Fibroblast of lung (primary cell): ENCODE data around the gene CRB1. TPM values are rescaled to one million over a fixed set of nuclear protein-coding genes. Genes with fewer than 3 reads are reported as not detected.

Experiments used
- DNase-seq, 2 donors: peaks; one replicate each; pipeline versions ENCODE4 v3.0.0 to v3.0.0-alpha.2; 2010; ENCODE audit warnings: low read depth in 2 of 2
- H2AFZ ChIP-seq: 2 replicates; pipeline ENCODE4 v1.5.1; 2012; ENCODE audit warnings: low read length, control low read depth, inconsistent platforms
- H3K27ac ChIP-seq: 2 replicates; pipeline ENCODE4 v1.5.1; 2011; ENCODE audit warnings: low read length, control low read depth; ENCODE audit not compliant: insufficient read depth
- H3K27me3 ChIP-seq: 2 replicates; pipeline ENCODE4 v1.5.1; 2011; ENCODE audit warnings: mild to moderate bottlenecking, low read length; ENCODE audit not compliant: control insufficient read depth, insufficient read depth
- H3K36me3 ChIP-seq: 2 replicates; pipeline ENCODE4 v1.5.1; 2011; ENCODE audit warnings: low read length; ENCODE audit not compliant: control insufficient read depth, insufficient read depth
- H3K4me1 ChIP-seq: 2 replicates; pipeline ENCODE4 v1.5.1; 2011; ENCODE audit warnings: low read length; ENCODE audit not compliant: control insufficient read depth, insufficient read depth; ENCODE audit errors: extremely low read depth
- H3K4me2 ChIP-seq: 2 replicates; pipeline ENCODE4 v1.5.1; 2011; ENCODE audit warnings: low read length, control low read depth; ENCODE audit not compliant: insufficient read depth; ENCODE audit errors: extremely low read depth
- H3K4me3 ChIP-seq, 4 experiments: fragments of 200-600 bp in 1 of 4; sonication (generic) in 1 of 4; replicated peaks in 1 of 4; 2 replicates each; pipeline ENCODE4 v1.5.1; 2011 to 2016; ENCODE audit warnings: low read length in 4 of 4, low read depth in 3 of 4, mild to moderate bottlenecking in 3 of 4, control low read depth in 2 of 4, inconsistent platforms in 1 of 4, mixed read lengths in 1 of 4; ENCODE audit not compliant: insufficient read depth in 1 of 4; ENCODE audit errors: control extremely low read depth in 1 of 4
- H3K79me2 ChIP-seq: 2 replicates; pipeline ENCODE4 v1.5.1; 2012; ENCODE audit warnings: mild to moderate bottlenecking, low read length, inconsistent platforms; ENCODE audit not compliant: control insufficient read depth, insufficient read depth
- H3K9ac ChIP-seq: 2 replicates; pipeline ENCODE4 v1.5.1; 2011; ENCODE audit warnings: mild to moderate bottlenecking, low read length, control low read depth; ENCODE audit not compliant: insufficient read depth
- H3K9me3 ChIP-seq: 2 replicates; pipeline ENCODE4 v1.5.1; 2012; ENCODE audit warnings: low read depth, low read length; ENCODE audit not compliant: control insufficient read depth, insufficient read depth
- H4K20me1 ChIP-seq: 2 replicates; pipeline ENCODE4 v1.5.1; 2011; ENCODE audit warnings: low read length; ENCODE audit not compliant: control insufficient read depth, insufficient read depth; ENCODE audit errors: extremely low read depth
- EZH2 ChIP-seq: IDR thresholded peaks from 2 replicates; pipeline ENCODE4 v1.5.1; 2012; ENCODE audit warnings: low read length, control low read depth, mild to moderate bottlenecking; ENCODE audit errors: missing control alignments
- polyA plus RNA-seq, 2 donors: library from polyadenylated mRNA; depleted of rRNA in 1 of 2; stranded (reverse) in 1 of 2; unstranded in 1 of 2; fragments of >200 nt; gene quantifications; 2 replicates each; pipeline ENCODE4 v1.2.1, GENCODE V29; 2011 to 2012; ENCODE audit warnings: missing spikeins in 1 of 2
- total RNA-seq: library from RNA; depleted of rRNA; stranded (reverse); fragments of >200 nt; gene quantifications from 2 replicates; pipeline ENCODE4 v1.2.1, GENCODE V29; 2014
- TF ChIP-seq, protein P1 (sequence below), 2 donors: IDR thresholded peaks in 1 of 2; conservative IDR thresholded peaks in 1 of 2; 1 replicate in 1 of 2; 2 replicates in 1 of 2; pipeline ENCODE4 v1.5.1; 2011 to 2012; ENCODE audit warnings: low read length in 2 of 2, control low read depth in 1 of 2, inconsistent platforms in 1 of 2, low read depth in 1 of 2, mild to moderate bottlenecking in 1 of 2

Gene CRB1
- total and polyA plus RNA-seq, 2 donors (not counting 1 experiment from before 2014, with no cell fraction given) = 0.05 to 0.66 TPM

DNA sequence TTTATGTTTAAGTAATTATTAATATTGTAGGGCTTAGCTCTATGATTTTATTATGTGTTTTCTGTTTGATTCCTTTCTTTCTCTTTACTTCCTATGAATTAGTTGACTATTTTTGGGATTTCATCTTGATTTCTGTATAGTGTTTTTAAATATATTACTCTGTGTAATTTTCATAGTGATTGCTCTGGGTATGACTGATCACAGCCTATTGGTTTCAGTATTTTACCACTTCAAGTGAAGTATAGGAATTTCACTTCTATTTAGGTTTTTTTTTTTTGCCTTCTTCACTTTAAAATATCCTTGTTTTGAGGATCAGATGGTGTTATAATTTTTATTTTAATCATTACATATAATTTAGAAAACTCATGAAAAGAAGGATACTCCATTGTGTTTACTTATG, 94.8 kb downstream of the CRB1 start:
- no peaks in the 10 kb centered on the region for H3K36me3 ChIP-seq
- no peaks in the 10 kb centered on the region for H3K27me3 ChIP-seq
- H3K4me2 ChIP-seq = no peak overlapping the region
- H3K79me2 ChIP-seq = no peaks in the 10 kb centered on the region
- H2AFZ ChIP-seq = no peak overlapping the region
- H3K9ac ChIP-seq = no peak overlapping the region
- no peaks in the 10 kb centered on the region for H3K9me3 ChIP-seq
- TF ChIP-seq, protein P1, sequence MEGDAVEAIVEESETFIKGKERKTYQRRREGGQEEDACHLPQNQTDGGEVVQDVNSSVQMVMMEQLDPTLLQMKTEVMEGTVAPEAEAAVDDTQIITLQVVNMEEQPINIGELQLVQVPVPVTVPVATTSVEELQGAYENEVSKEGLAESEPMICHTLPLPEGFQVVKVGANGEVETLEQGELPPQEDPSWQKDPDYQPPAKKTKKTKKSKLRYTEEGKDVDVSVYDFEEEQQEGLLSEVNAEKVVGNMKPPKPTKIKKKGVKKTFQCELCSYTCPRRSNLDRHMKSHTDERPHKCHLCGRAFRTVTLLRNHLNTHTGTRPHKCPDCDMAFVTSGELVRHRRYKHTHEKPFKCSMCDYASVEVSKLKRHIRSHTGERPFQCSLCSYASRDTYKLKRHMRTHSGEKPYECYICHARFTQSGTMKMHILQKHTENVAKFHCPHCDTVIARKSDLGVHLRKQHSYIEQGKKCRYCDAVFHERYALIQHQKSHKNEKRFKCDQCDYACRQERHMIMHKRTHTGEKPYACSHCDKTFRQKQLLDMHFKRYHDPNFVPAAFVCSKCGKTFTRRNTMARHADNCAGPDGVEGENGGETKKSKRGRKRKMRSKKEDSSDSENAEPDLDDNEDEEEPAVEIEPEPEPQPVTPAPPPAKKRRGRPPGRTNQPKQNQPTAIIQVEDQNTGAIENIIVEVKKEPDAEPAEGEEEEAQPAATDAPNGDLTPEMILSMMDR (conservative IDR thresholded peaks at IDR 0.05 in 1 of 2, IDR thresholded peaks at IDR 0.05 in 1 of 2; ENCODE audit: low read depth in 1 of 2, low read length in 2 of 2) = no peak
- TF ChIP-seq EZH2 = no peak
- no peak overlapping the region for H3K4me3 ChIP-seq
- H4K20me1 ChIP-seq = no peaks in the 10 kb centered on the region
- H3K4me1 ChIP-seq = no peaks in the 10 kb centered on the region
- DNase-seq = no peak
- no peak overlapping the region for H3K27ac ChIP-seq

- no peak for DNase-seq
- Histone ChIP-seq H3K27ac (no peak overlapping the region), H3K27me3 (no peaks in the 10 kb centered on the region), H4K20me1 (no peaks in the 10 kb centered on the region), H3K4me2 (no peak overlapping the region), H3K9ac (no peak overlapping the region), H2AFZ (no peak overlapping the region), H3K4me1 (no peaks in the 10 kb centered on the region), H3K4me3 (no peak overlapping the region), H3K9me3 (no peaks in the 10 kb centered on the region), H3K79me2 (no peaks in the 10 kb centered on the region), H3K36me3 (no peaks in the 10 kb centered on the region)
- TF ChIP-seq EZH2 = no peak
- TF ChIP-seq, protein P1 (conservative IDR thresholded peaks at IDR 0.05 in 1 of 2, IDR thresholded peaks at IDR 0.05 in 1 of 2; ENCODE audit: low read depth in 1 of 2, low read length in 2 of 2) = no peak
Observed at GRCh38 chr1:197363855-197364254, 95.8 kb downstream of the CRB1 start.

GRCh38 chr1:197366996-197367395, 98.9 kb downstream of the CRB1 start:
- Histone ChIP-seq H3K27me3 (no peaks in the 10 kb centered on the region), H3K4me1 (no peaks in the 10 kb centered on the region), H2AFZ (no peak overlapping the region), H3K9me3 (no peaks in the 10 kb centered on the region), H3K4me2 (no peak overlapping the region), H3K27ac (no peak overlapping the region), H3K79me2 (no peaks in the 10 kb centered on the region), H4K20me1 (no peaks in the 10 kb centered on the region), H3K9ac (no peak overlapping the region), H3K36me3 (no peaks in the 10 kb centered on the region), H3K4me3 (no peak overlapping the region)
- DNase-seq = no peak
- TF ChIP-seq EZH2 = no peak
- TF ChIP-seq, protein P1 (conservative IDR thresholded peaks at IDR 0.05 in 1 of 2, IDR thresholded peaks at IDR 0.05 in 1 of 2; ENCODE audit: low read depth in 1 of 2, low read length in 2 of 2) = no peak
